ENCODE results near the gene WNT9B. TPM values are rescaled to one million over a fixed set of nuclear protein-coding genes. Genes with fewer than 3 reads are reported as not detected.

Gene WNT9B
- total and polyA plus RNA-seq, 9 of the 15 experiments (the other 6 are each of a cell fraction or from before 2014, with no cell fraction given) = not detected

DNA sequence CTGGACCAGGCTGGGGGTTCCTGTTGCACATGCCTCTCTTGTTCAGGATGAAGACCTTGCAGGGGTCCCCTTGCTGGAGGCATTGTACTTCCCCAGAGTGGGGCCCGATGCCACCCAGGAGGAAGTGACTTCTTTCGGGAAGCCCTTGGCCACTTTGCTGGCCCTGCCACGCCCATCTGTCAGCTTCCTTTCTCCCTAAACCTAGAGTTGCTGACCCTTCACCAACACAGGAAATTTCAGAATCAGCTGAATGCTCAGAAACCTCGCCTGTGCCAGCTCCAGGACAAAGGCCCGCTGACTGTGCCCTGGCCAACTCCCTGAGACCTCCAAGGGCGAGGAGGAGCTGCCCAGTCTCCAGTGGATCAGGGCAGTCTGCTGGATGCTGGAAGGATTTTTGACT, 26.7 kb downstream of the WNT9B start:
- Histone ChIP-seq H3K9me3 (replicated peaks; ENCODE audit: control insufficient read depth, insufficient read depth, low read depth, low read length) (no peaks in the 10 kb centered on the region), H4K20me1 (replicated peaks; ENCODE audit: control insufficient read depth, insufficient read depth, low read length) (no peaks in the 10 kb centered on the region), H3K27ac (ENCODE audit: extremely low read depth, low read depth, low read length) (no peak overlapping the region), H3K27me3 (ENCODE audit: control insufficient read depth in 2 of 2, insufficient read depth in 2 of 2, low read length in 2 of 2) (peaks cover 6 to 29% of the 10 kb centered on the region in 2 experiments; a peak in 4 of 5 replicates), H3K36me3 (ENCODE audit: control insufficient read depth, insufficient read depth, low read length) (no peaks in the 10 kb centered on the region), H3K4me2 (ENCODE audit: insufficient read depth, low read length) (no peak overlapping the region), H3K79me2 (ENCODE audit: control insufficient read depth, insufficient read depth, low read length) (no peaks in the 10 kb centered on the region), H2AFZ (ENCODE audit: low read depth, low read length) (no peak overlapping the region), H3K9ac (ENCODE audit: insufficient read depth in 1 of 2, low read depth in 2 of 2, low read length in 2 of 2) (no peak overlapping the region), H3K4me1 (replicated peaks in 1 of 2; ENCODE audit: control insufficient read depth in 2 of 2, insufficient read depth in 2 of 2, low read length in 2 of 2) (peaks cover 0 to 11% of the 10 kb centered on the region in 2 experiments; a peak in 2 of 5 replicates), H3K9me1 (ENCODE audit: control insufficient read depth, insufficient read depth, low read length) (no peaks in the 10 kb centered on the region), H3K4me3 (no peak overlapping the region)
- DNase-seq (ENCODE audit: extremely low read depth in 1 of 4, low spot score in 3 of 4) (no peak), FAIRE-seq (no peak), ATAC-seq (no peak)
- WGBS (ENCODE audit: insufficient coverage, low coverage, missing lambda C conversion rate) = 0% methylated on average over 6 of the region's 6 CpGs
- in situ Hi-C loops (cut with MboI) (no loop called here), intact Hi-C loops (cut with micrococcal nuclease) (no loop called here)
- TF ChIP-seq TARDBP (IDR thresholded peaks at IDR 0.05) (no peak), COPS2 (conservative IDR thresholded peaks at IDR 0.05) (no peak), OTX1 (CRISPR knock-in tag; IDR thresholded peaks at IDR 0.05) (no peak), CREB1 (IDR thresholded peaks at IDR 0.05) (no peak), CREB1 (CRISPR knock-in tag; IDR thresholded peaks at IDR 0.05) (no peak), ZNF780A (CRISPR knock-in tag; IDR thresholded peaks at IDR 0.05) (no peak), NR1H2 (CRISPR knock-in tag; IDR thresholded peaks at IDR 0.05) (no peak)
- CTCF ChIA-PET (ENCODE audit: low intra/inter-chr PET ratio) = no interaction called here
- BruUV-seq (replicated peaks) = no TSS peak
- POLR2A ChIA-PET = interaction anchor here (0.7 to 1.2 kb wide), 3 partner anchors 10 to 30 kb away, joined by 3 to 4 read pairs (median 3); no protein-coding TSS in a partner anchor

DNA sequence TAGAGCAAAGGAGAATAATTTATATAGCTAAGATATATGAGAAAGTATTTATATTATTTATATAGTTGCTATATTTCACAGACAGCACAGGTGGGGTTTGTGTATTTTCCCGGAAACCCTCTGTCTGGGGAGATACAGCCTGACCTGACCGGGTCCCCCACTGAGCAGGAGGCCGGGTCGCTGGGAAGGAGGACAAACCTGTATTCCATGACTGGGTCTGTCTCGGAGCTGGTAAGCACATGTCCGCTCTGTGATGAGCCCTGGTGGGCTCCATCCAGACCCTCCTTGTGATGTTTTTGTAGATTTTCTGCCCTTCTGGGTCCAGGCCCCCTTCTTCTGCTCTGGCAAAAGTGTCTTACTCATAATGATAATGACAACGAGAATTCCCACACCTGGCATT, 27.7 kb downstream of the WNT9B start:
- no TSS peak for BruUV-seq (replicated peaks)
- 5% methylated on average over 7 of the region's 7 CpGs for WGBS (ENCODE audit: insufficient coverage, low coverage, missing lambda C conversion rate)
- Histone ChIP-seq H3K4me3 (no peak overlapping the region), H3K79me2 (ENCODE audit: control insufficient read depth, insufficient read depth, low read length) (no peaks in the 10 kb centered on the region), H3K9ac (ENCODE audit: insufficient read depth in 1 of 2, low read depth in 2 of 2, low read length in 2 of 2) (no peak overlapping the region), H4K20me1 (replicated peaks; ENCODE audit: control insufficient read depth, insufficient read depth, low read length) (no peaks in the 10 kb centered on the region), H3K4me2 (ENCODE audit: insufficient read depth, low read length) (no peak overlapping the region), H2AFZ (ENCODE audit: low read depth, low read length) (no peak overlapping the region), H3K27me3 (ENCODE audit: control insufficient read depth in 2 of 2, insufficient read depth in 2 of 2, low read length in 2 of 2) (peaks cover 12 to 36% of the 10 kb centered on the region in 2 experiments; a peak in 4 of 5 replicates), H3K4me1 (replicated peaks in 1 of 2; ENCODE audit: control insufficient read depth in 2 of 2, insufficient read depth in 2 of 2, low read length in 2 of 2) (peaks cover 0 to 15% of the 10 kb centered on the region in 2 experiments; a peak in 2 of 5 replicates), H3K27ac (ENCODE audit: extremely low read depth, low read depth, low read length) (no peak overlapping the region), H3K9me3 (replicated peaks; ENCODE audit: control insufficient read depth, insufficient read depth, low read depth, low read length) (no peaks in the 10 kb centered on the region), H3K36me3 (ENCODE audit: control insufficient read depth, insufficient read depth, low read length) (no peaks in the 10 kb centered on the region), H3K9me1 (ENCODE audit: control insufficient read depth, insufficient read depth, low read length) (no peaks in the 10 kb centered on the region)
- TF ChIP-seq, protein P1, sequence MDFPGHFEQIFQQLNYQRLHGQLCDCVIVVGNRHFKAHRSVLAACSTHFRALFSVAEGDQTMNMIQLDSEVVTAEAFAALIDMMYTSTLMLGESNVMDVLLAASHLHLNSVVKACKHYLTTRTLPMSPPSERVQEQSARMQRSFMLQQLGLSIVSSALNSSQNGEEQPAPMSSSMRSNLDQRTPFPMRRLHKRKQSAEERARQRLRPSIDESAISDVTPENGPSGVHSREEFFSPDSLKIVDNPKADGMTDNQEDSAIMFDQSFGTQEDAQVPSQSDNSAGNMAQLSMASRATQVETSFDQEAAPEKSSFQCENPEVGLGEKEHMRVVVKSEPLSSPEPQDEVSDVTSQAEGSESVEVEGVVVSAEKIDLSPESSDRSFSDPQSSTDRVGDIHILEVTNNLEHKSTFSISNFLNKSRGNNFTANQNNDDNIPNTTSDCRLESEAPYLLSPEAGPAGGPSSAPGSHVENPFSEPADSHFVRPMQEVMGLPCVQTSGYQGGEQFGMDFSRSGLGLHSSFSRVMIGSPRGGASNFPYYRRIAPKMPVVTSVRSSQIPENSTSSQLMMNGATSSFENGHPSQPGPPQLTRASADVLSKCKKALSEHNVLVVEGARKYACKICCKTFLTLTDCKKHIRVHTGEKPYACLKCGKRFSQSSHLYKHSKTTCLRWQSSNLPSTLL (IDR thresholded peaks at IDR 0.05) = no peak
- ATAC-seq = no peak
- in situ Hi-C loops (cut with MboI) (no loop called here), intact Hi-C loops (cut with micrococcal nuclease) (no loop called here)
- FAIRE-seq = no peak
- CTCF ChIA-PET (ENCODE audit: low intra/inter-chr PET ratio) = no interaction called here
- POLR2A ChIA-PET = no interaction called here
- no peak for DNase-seq (ENCODE audit: extremely low read depth in 1 of 4, low spot score in 3 of 4)

Data from K562 (cell line).